Activated gamma-delta T cell (primary cell): ENCODE results near the gene SLC26A2.
A peak's percentile ranks its signal among the peaks of the same experiment; 100 is the strongest.

Experiments used
- DNase-seq: peaks from one replicate; lab custom pipeline; 2025; lab: John Stamatoyannopoulos, UW
- total RNA-seq, 2 donors: gene quantifications; one replicate each; lab custom pipeline; 2026; lab: John Stamatoyannopoulos, UW

The SLC26A2 gene
- 51.8 to 52.7 reads per million in 2 donors for total RNA-seq

GRCh38 chr5:149960272-149961185, at the start of gene SLC26A2:
Gene SLC26A2, plus strand, starts transcription at chr5:149960758. Its CDS starts 16,895 bp downstream, at chr5:149977653.
- peak; percentile 84 for DNase-seq

DNA sequence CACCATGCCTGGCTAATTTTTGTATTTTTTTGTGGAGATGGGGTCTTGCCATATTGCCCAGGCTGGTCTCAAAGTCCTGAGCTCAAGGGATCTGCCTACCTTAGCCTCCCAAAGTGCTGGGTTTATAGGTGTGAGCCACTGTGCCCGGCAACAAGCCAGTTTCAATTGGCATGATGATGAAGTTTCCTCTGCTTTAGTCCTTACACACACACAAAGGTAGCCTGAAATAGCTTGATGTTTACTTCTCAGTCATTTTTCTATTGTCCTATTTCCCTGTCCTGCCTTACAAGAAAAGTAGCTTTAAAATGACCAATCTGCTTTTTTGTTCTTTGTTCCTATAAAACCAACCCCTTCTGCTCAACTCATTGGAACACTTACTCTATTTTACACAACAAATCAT, 49.5 kb upstream of the SLC26A2 start:
- DNase-seq: no peak

DNA sequence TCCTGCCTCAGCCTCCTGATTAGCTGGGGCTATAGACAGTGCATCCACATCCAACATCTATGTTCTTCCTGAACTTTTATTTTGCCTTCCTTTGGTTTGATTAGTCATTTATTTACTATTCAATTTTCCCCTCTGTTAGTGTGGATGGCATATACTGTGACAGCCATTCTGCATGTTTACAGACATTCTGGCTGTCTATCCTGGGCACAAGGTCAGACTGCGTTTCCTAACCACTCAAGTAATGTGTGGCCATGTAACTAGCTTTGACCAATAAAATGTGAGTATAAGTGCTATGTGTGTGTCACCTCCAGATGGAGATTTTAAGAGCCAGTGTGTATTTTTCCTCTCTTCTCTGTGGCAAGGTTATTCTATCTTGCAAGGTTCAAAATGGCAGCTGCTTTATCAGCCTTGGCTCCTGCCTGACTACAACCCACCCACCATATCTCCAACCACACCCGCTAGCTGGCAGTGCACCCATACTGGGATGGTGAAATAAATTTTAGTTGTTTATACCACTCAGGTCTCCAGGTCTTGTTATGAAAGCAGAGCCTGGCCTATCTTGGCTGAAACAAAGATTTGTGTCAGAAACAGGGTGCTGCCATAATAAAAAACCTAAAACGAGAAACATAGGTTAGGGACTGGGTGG, 48.2 kb upstream of the SLC26A2 start:
- DNase-seq: no peak

DNA sequence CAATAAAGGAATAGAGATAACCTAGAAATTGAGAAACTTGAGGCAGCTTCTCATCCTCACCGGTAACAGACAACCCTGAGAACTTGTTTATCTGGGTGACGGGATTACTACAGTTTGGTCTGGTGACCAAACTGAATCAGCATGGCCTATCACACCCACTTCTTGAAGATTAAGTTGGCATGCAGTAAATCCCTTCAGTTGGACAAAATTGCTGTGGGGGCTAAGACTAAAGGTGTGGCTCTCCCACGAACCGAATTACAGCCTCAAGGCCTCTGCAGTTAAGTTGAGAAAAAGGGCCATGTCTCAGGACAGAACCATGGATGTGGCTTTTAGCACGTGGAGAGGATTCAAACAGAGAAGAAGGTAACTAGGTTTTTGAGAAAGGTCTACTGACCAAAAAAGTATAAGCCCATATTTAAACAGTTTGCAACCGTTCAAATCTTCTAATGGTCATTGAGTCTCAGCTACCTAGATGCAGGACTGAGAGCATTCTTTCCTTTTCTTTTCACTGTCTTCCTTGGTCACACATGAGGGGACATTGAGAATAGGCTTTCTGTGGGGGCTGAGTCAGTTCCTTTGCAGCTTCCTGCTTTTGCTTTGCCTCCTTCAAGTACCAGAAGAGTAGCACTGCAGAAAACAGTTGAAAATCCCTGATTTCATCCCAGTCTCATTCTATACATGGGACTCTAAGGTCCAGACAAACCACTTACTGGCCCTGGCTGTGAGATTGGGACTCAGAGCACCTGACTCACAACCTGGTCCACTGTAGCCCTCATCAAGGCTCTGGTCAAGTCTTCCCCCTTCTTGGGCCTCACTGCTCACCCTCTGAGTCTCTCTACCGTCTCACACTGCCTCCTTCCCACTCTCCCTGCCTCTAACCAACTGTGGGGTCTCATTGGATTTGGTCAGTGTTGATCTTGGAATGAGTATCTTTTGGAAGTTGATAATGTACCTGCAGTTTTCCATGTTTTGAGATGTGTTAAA, 46.8 kb upstream of the SLC26A2 start:
- DNase-seq: no peak

GRCh38 chr5:149915392-149916260, 44.9 kb upstream of the SLC26A2 start:
- no peak for DNase-seq

DNA sequence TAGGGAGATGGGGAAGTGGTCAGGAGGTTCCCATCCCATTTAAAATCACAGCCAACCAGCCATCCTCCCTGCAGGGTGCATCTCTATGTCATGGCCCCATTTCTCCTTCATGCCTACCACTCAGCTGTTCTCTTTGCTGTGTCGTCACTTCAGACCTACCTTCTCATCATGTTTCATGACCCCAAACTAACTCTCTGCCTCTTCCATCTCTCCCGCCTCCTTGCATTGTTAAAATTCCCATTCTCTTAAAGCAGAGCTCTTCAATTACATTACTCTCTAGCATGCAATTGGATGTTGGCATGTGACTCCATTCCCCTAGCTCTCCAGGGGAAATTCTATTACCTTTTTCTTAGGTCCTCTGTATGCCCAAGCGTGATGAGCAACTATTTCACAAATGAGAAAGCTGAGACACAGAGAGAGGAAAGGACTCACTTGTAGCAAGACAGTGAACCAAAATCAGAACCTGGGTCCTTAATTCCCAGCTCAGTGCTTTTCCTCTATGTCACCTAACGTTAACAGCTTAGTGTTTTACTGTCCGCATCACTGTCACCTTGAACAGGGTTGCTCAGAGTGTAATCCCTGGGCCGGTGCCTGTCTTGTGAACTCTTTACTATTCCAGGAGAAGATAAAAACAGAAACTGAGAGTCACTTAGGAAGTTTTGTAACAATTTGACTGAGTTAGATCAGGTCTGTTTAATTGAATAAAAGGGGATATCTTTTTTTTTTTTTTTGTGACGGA, 44.1 kb upstream of the SLC26A2 start:
- no peak for DNase-seq

DNA sequence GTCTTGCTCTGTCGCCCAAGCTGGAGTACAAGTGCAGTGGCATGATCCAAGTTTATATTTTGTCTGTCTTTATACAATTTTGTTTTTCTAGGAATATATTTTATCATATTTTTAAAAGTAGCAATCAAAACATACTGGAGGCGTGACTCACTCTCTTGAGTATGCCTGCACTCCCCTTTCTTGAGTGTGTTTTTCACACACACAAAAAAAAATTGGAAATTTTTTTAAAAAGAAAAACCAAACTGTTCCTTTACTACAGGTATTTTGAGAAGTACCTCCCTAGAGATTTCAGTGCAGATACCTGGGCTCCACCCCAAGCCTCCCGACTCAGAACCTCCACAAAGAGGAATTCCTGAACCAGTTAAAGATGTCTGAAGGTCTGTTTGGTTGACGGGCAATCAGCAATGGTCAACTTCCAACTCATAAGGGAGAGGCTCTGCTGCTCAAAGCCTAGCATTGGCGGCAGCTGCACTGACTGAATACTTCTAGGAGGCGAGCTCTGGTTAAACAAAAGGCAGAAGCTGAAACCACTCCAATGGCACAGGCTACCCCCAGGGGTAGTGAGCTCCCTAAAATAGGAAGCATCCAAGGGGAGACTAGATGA, 43.4 kb upstream of the SLC26A2 start:
- DNase-seq: no peak

DNA sequence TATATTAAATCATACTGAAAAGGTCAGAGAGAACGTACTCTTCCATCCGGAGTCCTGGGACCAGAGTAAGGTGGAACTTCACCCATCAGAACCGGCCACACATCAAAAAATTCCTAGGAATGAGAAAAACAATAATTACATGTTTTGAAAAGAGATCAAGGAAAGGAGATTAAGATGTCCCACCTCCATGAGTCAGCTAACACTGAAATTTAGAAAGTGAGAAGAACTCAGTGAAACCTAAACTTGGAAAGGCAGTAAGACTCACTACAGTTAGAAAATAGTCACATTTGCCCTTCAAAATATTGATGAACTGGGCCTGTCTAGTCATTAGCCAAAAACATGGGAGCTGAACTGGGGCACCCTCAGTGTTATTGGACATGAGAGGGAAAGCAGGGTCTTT, 39.0 kb upstream of the SLC26A2 start:
- no peak for DNase-seq

GRCh38 chr5:149922950-149923349, 37.6 kb upstream of the SLC26A2 start:
- DNase-seq: no peak

DNA sequence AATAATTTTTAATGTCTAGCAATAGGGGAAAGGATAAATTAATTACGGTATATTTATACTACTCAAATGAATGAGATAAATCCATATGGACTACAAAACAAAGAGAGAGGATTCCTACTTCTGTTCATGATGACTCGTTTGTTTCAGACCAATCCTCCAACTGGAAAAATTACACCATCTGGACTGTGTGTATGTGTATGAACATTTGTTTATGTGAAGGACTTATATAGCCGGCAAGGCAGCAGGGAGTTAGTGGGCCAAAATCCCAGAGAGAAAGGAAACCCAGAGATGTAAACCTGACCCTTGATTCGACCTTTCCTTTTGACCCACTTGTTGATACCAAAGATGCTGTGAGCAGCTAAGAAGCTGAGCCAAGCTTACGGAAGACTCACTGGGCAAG, 36.1 kb upstream of the SLC26A2 start:
- no peak for DNase-seq

GRCh38 chr5:149930043-149930748, 30.4 kb upstream of the SLC26A2 start:
- DNase-seq: no peak

GRCh38 chr5:149930749-149931574, 29.6 kb upstream of the SLC26A2 start:
- DNase-seq: no peak

DNA sequence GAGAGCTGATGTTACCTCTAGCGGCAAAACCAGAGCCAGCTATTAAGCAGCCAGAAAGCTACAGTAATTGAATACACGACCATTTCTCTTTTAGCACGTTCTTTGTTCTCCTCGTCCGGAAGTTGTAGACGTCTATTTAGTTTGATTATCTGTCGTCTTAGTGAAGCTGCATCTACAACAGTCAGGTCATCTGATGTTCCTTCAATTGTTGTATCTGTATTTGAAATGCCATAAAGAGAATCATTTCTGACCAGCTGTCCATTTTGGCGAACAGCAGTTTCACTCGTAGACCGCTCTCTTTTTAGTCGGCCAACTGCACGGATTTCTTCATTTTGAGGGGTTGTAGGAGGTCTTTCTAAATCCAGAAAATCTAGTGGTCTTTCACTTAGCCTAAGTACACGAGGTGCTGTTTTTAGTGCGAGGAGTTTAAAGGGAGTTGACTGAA, 28.5 kb upstream of the SLC26A2 start:
- DNase-seq: no peak

DNA sequence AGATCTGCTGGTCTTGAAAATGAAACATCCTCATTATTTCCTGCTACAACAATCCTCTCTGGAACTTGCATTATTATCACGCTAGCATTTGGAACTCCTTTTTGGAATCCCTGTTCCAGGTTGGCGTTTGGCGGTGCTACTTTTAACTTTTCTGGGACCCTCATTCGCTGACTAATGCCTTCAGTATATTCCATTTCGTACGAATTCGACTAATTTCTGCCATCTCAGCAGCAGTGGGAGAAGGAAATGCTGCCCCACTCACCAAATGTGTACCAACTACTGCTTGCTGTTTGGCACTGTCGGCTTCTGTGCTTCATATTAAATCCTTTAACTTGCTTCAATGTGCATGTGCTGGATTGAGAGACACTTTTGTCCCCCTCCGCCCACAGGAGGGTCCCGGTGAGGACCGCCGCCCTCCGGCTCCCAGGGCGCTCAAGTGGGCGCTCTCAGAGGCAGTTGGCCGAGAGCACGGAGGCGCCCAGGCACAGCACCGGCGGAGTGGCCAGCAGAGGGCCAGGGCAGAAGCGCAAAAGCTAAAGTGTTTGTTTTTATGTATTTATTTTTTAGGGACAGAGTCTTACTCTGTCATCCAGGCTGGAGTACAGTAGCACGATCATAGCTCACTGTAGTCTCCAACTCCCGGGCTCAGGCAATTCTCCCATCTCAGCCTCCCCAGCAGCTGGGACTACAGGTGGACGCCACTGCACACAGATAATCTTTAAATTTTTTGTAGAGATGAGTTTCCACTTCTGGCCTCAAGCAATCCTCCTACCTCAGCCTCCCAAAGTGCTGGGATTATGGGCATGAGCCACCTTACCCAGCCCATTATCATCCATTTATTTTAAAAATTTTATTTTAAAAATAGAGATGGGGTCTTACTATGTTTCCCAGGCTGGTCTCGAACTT, 27.9 kb upstream of the SLC26A2 start:
- DNase-seq: no peak

GRCh38 chr5:149935431-149935901, 25.1 kb upstream of the SLC26A2 start:
- DNase-seq: no peak

DNA sequence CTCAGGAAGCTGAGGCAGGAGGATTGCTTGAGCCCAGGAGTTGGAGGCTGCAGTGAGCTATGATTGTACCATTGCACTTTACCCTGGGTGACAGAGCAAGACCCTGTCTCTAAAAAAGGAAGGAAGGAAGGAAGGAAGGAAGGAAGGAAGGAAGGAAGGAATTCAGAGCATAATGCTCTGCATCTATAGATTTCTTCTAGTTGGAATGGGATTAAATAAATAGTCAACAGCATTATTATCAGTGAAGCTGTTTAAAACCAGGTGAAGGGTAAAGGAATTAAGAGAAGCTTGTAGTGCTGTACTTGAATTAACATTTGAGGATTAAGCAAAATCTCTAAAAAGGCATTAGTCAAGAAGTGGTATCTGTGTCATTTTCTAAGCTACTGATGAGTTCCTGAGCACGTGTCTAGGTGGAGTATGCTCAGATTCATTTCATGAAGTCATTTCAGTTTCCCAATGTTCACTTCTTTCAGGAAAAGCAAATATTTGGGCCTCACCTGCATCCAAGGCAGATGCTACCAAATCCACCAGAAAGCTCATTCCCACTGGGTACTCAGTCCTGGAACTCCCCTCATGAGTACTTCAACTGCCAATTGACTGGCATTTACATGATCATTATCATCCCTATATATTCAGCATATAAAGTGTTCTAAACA, 24.4 kb upstream of the SLC26A2 start:
- no peak for DNase-seq
